B cell (primary cell): Measurements from ENCODE around the gene SEL1L2. TPM values are rescaled to one million over a fixed set of nuclear protein-coding genes. Genes with fewer than 3 reads are reported as not detected.

ENCODE experiments used
- ATAC-seq: fragments of 200-7000 bp; cut with Tn5 transposase; one replicate; pipeline ENCODE4 v1.10.0; 2021; ENCODE audit warnings: low read depth, mild to moderate bottlenecking, moderate number of reproducible peaks, moderate library complexity
- CTCF ChIA-PET: fragments of 350-600 bp; sonication (Branson Sonifier 250); formaldehyde crosslinking; loops from one replicate; lab custom pipeline; 2021; ENCODE audit warnings: antibody characterized with exemption, inconsistent platforms; lab: Charles Lee
- POLR2A ChIA-PET: fragments of 350-600 bp; sonication (Branson Sonifier 250); formaldehyde crosslinking; loops from one replicate; lab custom pipeline; 2021; ENCODE audit warnings: antibody characterized with exemption; lab: Charles Lee
- DNase-seq: peaks from one replicate; pipeline ENCODE4 v3.0.0; 2013
- H2AFZ ChIP-seq: 2 replicates; pipeline ENCODE4 v1.6.1; 2012; ENCODE audit warnings: mild to moderate bottlenecking, low read depth, low read length; ENCODE audit not compliant: insufficient read depth, poor library complexity, severe bottlenecking
- H3K27ac ChIP-seq, 2 donors: 1 replicate in 1 of 2; 2 replicates in 1 of 2; pipeline ENCODE4 v1.5.1; 2012 to 2013; ENCODE audit warnings: low read length in 2 of 2, mild to moderate bottlenecking in 2 of 2, moderate library complexity in 1 of 2
- H3K27me3 ChIP-seq, 4 experiments: fragments of 200-600 bp in 1 of 4; sonication (generic) in 1 of 4; replicated peaks in 1 of 4; 1 replicate in 2 of 4; 2 replicates in 2 of 4; pipeline versions ENCODE4 v1.6.1 to v1.7.0; 2013 to 2016; ENCODE audit warnings: low read length in 3 of 4, mild to moderate bottlenecking in 2 of 4, mixed read lengths in 1 of 4, moderate library complexity in 1 of 4; ENCODE audit not compliant: insufficient read depth in 4 of 4, control insufficient read depth in 3 of 4; ENCODE audit errors: control extremely low read depth in 1 of 4
- H3K36me3 ChIP-seq, 2 experiments: replicated peaks in 1 of 2; 1 replicate in 1 of 2; 2 replicates in 1 of 2; pipeline versions ENCODE4 v1.6.1 to v1.7.1; 2013; ENCODE audit warnings: low read length in 1 of 2; ENCODE audit not compliant: insufficient read depth in 2 of 2, control insufficient read depth in 1 of 2; ENCODE audit errors: control extremely low read depth in 1 of 2, extremely low read depth in 1 of 2
- H3K4me1 ChIP-seq, 2 donors: fragments of 200-600 bp in 1 of 2; sonication (generic) in 1 of 2; 1 replicate in 1 of 2; 2 replicates in 1 of 2; pipeline versions ENCODE4 v1.5.1 to v1.6.1; 2013 to 2017; ENCODE audit warnings: low read length in 2 of 2; ENCODE audit not compliant: control insufficient read depth in 2 of 2, insufficient read depth in 2 of 2
- H3K4me2 ChIP-seq: replicated peaks from 2 replicates; pipeline ENCODE3; 2012; ENCODE audit warnings: mild to moderate bottlenecking, low read depth, low read length; ENCODE audit not compliant: poor library complexity, severe bottlenecking
- H3K4me3 ChIP-seq, 5 experiments: fragments of 200-600 bp in 1 of 5; sonication (generic) in 1 of 5; 1 replicate in 3 of 5; 2 replicates in 2 of 5; pipeline versions ENCODE4 v1.5.1 to v1.7.0; 2011 to 2016; ENCODE audit warnings: low read length in 4 of 5, mild to moderate bottlenecking in 4 of 5, low read depth in 2 of 5, control low read depth in 1 of 5, moderate library complexity in 1 of 5; ENCODE audit not compliant: insufficient read depth in 1 of 5; ENCODE audit errors: control extremely low read depth in 1 of 5, extremely low read depth in 1 of 5
- H3K79me2 ChIP-seq: fragments of 200-600 bp; sonication (generic); one replicate; pipeline ENCODE4 v1.6.0; 2016; ENCODE audit warnings: low read length; ENCODE audit not compliant: control insufficient read depth, insufficient read depth
- H3K9ac ChIP-seq: fragments of 200-600 bp; sonication (generic); 2 replicates; pipeline ENCODE4 v1.6.1; 2017; ENCODE audit warnings: mild to moderate bottlenecking, low read length, moderate library complexity
- H3K9me3 ChIP-seq, 3 donors: one replicate each; pipeline versions ENCODE4 v1.6.1 to v1.7.1; 2013; ENCODE audit warnings: low read length in 2 of 3; ENCODE audit not compliant: control insufficient read depth in 2 of 3, insufficient read depth in 1 of 3; ENCODE audit errors: control extremely low read depth in 1 of 3
- H4K20me1 ChIP-seq: 2 replicates; pipeline ENCODE4 v1.6.0; 2012; ENCODE audit warnings: mild to moderate bottlenecking, low read length; ENCODE audit not compliant: insufficient read depth, control insufficient read depth, poor library complexity, severe bottlenecking
- H3K27ac Mint-ChIP-seq: one replicate; pipeline ENCODE4 v1.8.0; 2021; ENCODE audit warnings: mixed read lengths
- H3K27me3 Mint-ChIP-seq: one replicate; pipeline ENCODE4 v1.8.0; 2021; ENCODE audit warnings: mixed read lengths
- H3K4me1 Mint-ChIP-seq: one replicate; pipeline ENCODE4 v1.8.0; 2021; ENCODE audit warnings: mixed read lengths
- H3K4me3 Mint-ChIP-seq: one replicate; pipeline ENCODE4 v1.8.0; 2021; ENCODE audit warnings: mixed read lengths
- H3K9me3 Mint-ChIP-seq: one replicate; pipeline ENCODE4 v1.8.0; 2022; ENCODE audit warnings: mixed read lengths; ENCODE audit not compliant: insufficient read depth
- CTCF ChIP-seq: fragments of 200-600 bp; IDR thresholded peaks from one replicate; pipeline ENCODE4 v1.8.0; 2022; ENCODE audit warnings: antibody characterized with exemption, mild to moderate bottlenecking
- EZH2 ChIP-seq: IDR thresholded peaks from 2 replicates; pipeline ENCODE4 v1.6.1; 2012; ENCODE audit warnings: borderline replicate concordance, low read depth, mild to moderate bottlenecking, moderate library complexity, low read length; ENCODE audit not compliant: insufficient read depth, poor library complexity, severe bottlenecking
- WGBS: methylation state at CpG from one replicate; pipeline ENCODE4 v1.1.5; 2013; ENCODE audit warnings: missing lambda C conversion rate; ENCODE audit not compliant: insufficient coverage; 5-methylcytosine and 5-hydroxymethylcytosine counted together
- intact Hi-C: fragments of 100-400 bp; cut with micrococcal nuclease; formaldehyde crosslinking; loops from one replicate; pipeline ENCODE4 v1.10.0; 2022
- polyA plus RNA-seq: library from polyadenylated mRNA; depleted of rRNA; stranded (reverse); fragments of >200 nt; gene quantifications from 2 replicates; pipeline ENCODE4 v1.2.3, GENCODE V29; 2012
- total RNA-seq, 2 donors: library from RNA; stranded (reverse); fragments of 120-200 nt in 1 of 2; gene quantifications; 1 replicate in 1 of 2; 2 replicates in 1 of 2; pipeline versions ENCODE4 v1.2.3 to v1.2.4, GENCODE V29; 2013 to 2022

SEL1L2 gene
- total and polyA plus RNA-seq, 2 donors (not counting 1 experiment from before 2014, with no cell fraction given), result not detected

GRCh38 chr20:13857961-13858360, 132.5 kb downstream of the SEL1L2 start:
- Histone ChIP-seq H3K79me2 (no peaks in the 10 kb centered on the region), H3K4me1 (no peaks in the 10 kb centered on the region), H3K4me3 (no peak overlapping the region), H3K36me3 (no peaks in the 10 kb centered on the region), H3K9me3 (no peaks in the 10 kb centered on the region), H3K4me2 (no peak overlapping the region), H3K27ac (no peak overlapping the region), H4K20me1 (no peaks in the 10 kb centered on the region), H3K27me3 (no peaks in the 10 kb centered on the region), H3K9ac (no peak overlapping the region), H2AFZ (no peak overlapping the region)
- ChIA-PET POLR2A (no interaction called here), CTCF (no interaction called here)
- ATAC-seq (no peak), DNase-seq (no peak)
- no peaks in the 10 kb centered on the region for H3K4me1 Mint-ChIP-seq
- H3K9me3 Mint-ChIP-seq, result no peaks in the 10 kb centered on the region
- H3K27ac Mint-ChIP-seq, result no peak overlapping the region
- WGBS, result 94% methylated on average over 5 of the region's 7 CpGs
- peaks cover 11% of the 10 kb centered on the region for H3K27me3 Mint-ChIP-seq
- H3K4me3 Mint-ChIP-seq, result no peak overlapping the region
- intact Hi-C loops, result no loop called here
- no peak for TF ChIP-seq EZH2
- no peak for TF ChIP-seq CTCF

- no peaks in the 10 kb centered on the region for H3K4me1 Mint-ChIP-seq
- Histone ChIP-seq H2AFZ (no peak overlapping the region), H3K4me2 (no peak overlapping the region), H4K20me1 (no peaks in the 10 kb centered on the region), H3K4me3 (no peak overlapping the region), H3K27me3 (no peaks in the 10 kb centered on the region), H3K4me1 (no peaks in the 10 kb centered on the region), H3K9me3 (no peaks in the 10 kb centered on the region), H3K9ac (no peak overlapping the region), H3K36me3 (no peaks in the 10 kb centered on the region), H3K79me2 (no peaks in the 10 kb centered on the region), H3K27ac (no peak overlapping the region)
- CTCF ChIA-PET, result no interaction called here
- DNase-seq (no peak), ATAC-seq (no peak)
- peaks cover 11% of the 10 kb centered on the region for H3K27me3 Mint-ChIP-seq
- intact Hi-C loops, result no loop called here
- 36% methylated on average over 2 of the region's 3 CpGs for WGBS
- no peaks in the 10 kb centered on the region for H3K9me3 Mint-ChIP-seq
- no peak overlapping the region for H3K4me3 Mint-ChIP-seq
- POLR2A ChIA-PET, result no interaction called here
- H3K27ac Mint-ChIP-seq, result no peak overlapping the region
- TF ChIP-seq EZH2 (no peak), CTCF (no peak)
Measured at GRCh38 chr20:13857304-13857703, 133.1 kb downstream of the SEL1L2 start.
